Measurements from ENCODE around the gene IER2. TPM values are rescaled to one million over a fixed set of nuclear protein-coding genes. Genes with fewer than 3 reads are reported as not detected.

The IER2 gene
- total and polyA plus RNA-seq, 2 of the 4 experiments (the other 2 are of a cell fraction) = 7.7 to 102 TPM

GRCh38 chr19:13190781-13191540 is 40.8 kb downstream of the IER2 start:
- no peak overlapping the region for H3K4ac ChIP-seq (ENCODE audit: low read depth, low read length)
- no peaks in the 10 kb centered on the region for H4K20me1 ChIP-seq (ENCODE audit: insufficient read depth, low read length)
- in situ Hi-C loops (cut with MboI; ENCODE audit: low sequenced_read_pairs) = no loop called here
- TF ChIP-seq RFX5 (IDR thresholded peaks at IDR 0.05; ENCODE audit: low read depth, low read length) (no peak), CTCF (conservative IDR thresholded peaks at IDR 0.05; ENCODE audit: low read depth, low read length) (no peak), ELK1 (IDR thresholded peaks at IDR 0.05; ENCODE audit: borderline replicate concordance, low read depth, low read length) (no peak), MAFK (IDR thresholded peaks at IDR 0.05; ENCODE audit: low read depth, low read length) (no peak), MXI1 (IDR thresholded peaks at IDR 0.05; ENCODE audit: borderline replicate concordance, low read depth, low read length) (no peak), RAD21 (IDR thresholded peaks at IDR 0.05; ENCODE audit: low read length) (no peak), FOS (IDR thresholded peaks at IDR 0.05; ENCODE audit: low read depth, low read length) (no peak), NFE2L2 (IDR thresholded peaks at IDR 0.05; ENCODE audit: low read depth, low read length) (no peak)
- no peak overlapping the region for H2BK5ac ChIP-seq (ENCODE audit: low read depth, low read length, poor library complexity, severe bottlenecking)
- ATAC-seq (ENCODE audit: low read depth) = no peak
- no peak overlapping the region for H3K4me3 ChIP-seq (ENCODE audit: insufficient read depth, low read depth, low read length)
- dilution Hi-C loops (cut with HindIII; ENCODE audit: low sequenced_read_pairs, unreplicated experiment) = no loop called here
- intact Hi-C loops (cut with micrococcal nuclease) = no loop called here
- no peak overlapping the region for H2BK120ac ChIP-seq (ENCODE audit: low read depth, low read length)
- no peak for DNase-seq
- BruUV-seq (replicated peaks) = no TSS peak
- no peak overlapping the region for H3K14ac ChIP-seq (replicated peaks; ENCODE audit: low read depth, low read length)
- H3K56ac ChIP-seq (ENCODE audit: extremely low read depth, insufficient read depth, low read length) = no peak overlapping the region
- no peak overlapping the region for H3K4me2 ChIP-seq (ENCODE audit: low read depth, low read length)
- no peaks in the 10 kb centered on the region for H3K9me1 ChIP-seq (ENCODE audit: insufficient read depth, low read length)
- H3K79me1 ChIP-seq (ENCODE audit: low read depth in 1 of 2, low read length in 2 of 2) = no peaks in the 10 kb centered on the region; a peak in 1 of 4 replicates
- H3K18ac ChIP-seq (ENCODE audit: low read depth, low read length) = no peak overlapping the region
- POLR2A ChIA-PET (ENCODE audit: unreplicated experiment) = no interaction called here
- no peaks in the 10 kb centered on the region for H3K27me3 ChIP-seq (ENCODE audit: control insufficient read depth, insufficient read depth, low read length)
- H2AK5ac ChIP-seq (ENCODE audit: low read depth, low read length) = no peak overlapping the region
- CTCF ChIA-PET = interaction anchor here (0.7 kb wide), 1 partner anchor 11 kb away, joined by 5 read pairs; no protein-coding TSS in a partner anchor
- H2AFZ ChIP-seq (replicated peaks; ENCODE audit: low read length, poor library complexity) = no peak overlapping the region
- H3K23ac ChIP-seq (ENCODE audit: low read depth, low read length) = no peak overlapping the region
- H4K5ac ChIP-seq (ENCODE audit: low read depth, low read length) = no peak overlapping the region
- no peak overlapping the region for H3K27ac ChIP-seq (ENCODE audit: insufficient read depth, low read length)
- H3K36me3 ChIP-seq (ENCODE audit: control insufficient read depth, insufficient read depth, low read length) = no peaks in the 10 kb centered on the region
- no peak overlapping the region for H2BK15ac ChIP-seq (ENCODE audit: low read depth, low read length)
- no peak overlapping the region for H4K91ac ChIP-seq (ENCODE audit: insufficient read depth, low read depth, low read length)
- no peaks in the 10 kb centered on the region for H3K4me1 ChIP-seq (ENCODE audit: control insufficient read depth, insufficient read depth, low read length)
- no peak overlapping the region for H2BK20ac ChIP-seq (ENCODE audit: low read depth, low read length)
- H4K8ac ChIP-seq (ENCODE audit: low read depth in 2 of 2, low read length in 2 of 2) = no peak overlapping the region
- no peaks in the 10 kb centered on the region for H3K9me3 ChIP-seq (ENCODE audit: control insufficient read depth, insufficient read depth, low read length)
- H2AK9ac ChIP-seq (replicated peaks; ENCODE audit: low read depth, low read length, poor library complexity) = no peak overlapping the region
- WGBS, 2 experiments (ENCODE audit: extremely low coverage in 2 of 2, insufficient read length in 1 of 2) = 93% methylated on average over 8 of the region's 19 CpGs; no CpG with 5 or more reads in 1 of the 2 experiments
- H3K9ac ChIP-seq (ENCODE audit: low read depth, low read length) = no peak overlapping the region

Measured in IMR-90 (cell line).